ENCODE data around the gene USP22.

- TF ChIP-seq POLR2AphosphoS5 (IDR thresholded peaks at IDR 0.05; ENCODE audit: low read depth, low read length): no peak
- TF ChIP-seq POLR2A (IDR thresholded peaks at IDR 0.05; ENCODE audit: low read depth, low read length): no peak
- no peak for TF ChIP-seq TAF1 (IDR thresholded peaks at IDR 0.05; ENCODE audit: borderline replicate concordance, low read depth, low read length)
These were observed 18.8 kb downstream of the USP22 start for GRCh38 chr17:21024024-21024423.

Measured in GM12892 (cell line).